Stimulated activated effector memory CD8-positive, alpha-beta T cell treated with anti-CD3 and anti-CD28 coated beads, Interleukin-12 subunit alpha, Interleukin-12 subunit beta, amount 100 ng/mL, for 72 hours (primary cell): ENCODE results near the gene FBXO3.

Experiments used
- ATAC-seq: fragments of 150-1000 bp; cut with Tn5 transposase; 2 replicates; pipeline ENCODE4 v1.10.0; 2021
- DNase-seq, 2 donors: peaks; one replicate each; pipeline ENCODE4 v3.0.0; 2021 to 2022; ENCODE audit warnings: low spot score in 2 of 2
- H3K27ac Mint-ChIP-seq: one replicate; pipeline ENCODE4 v1.8.0; 2022; ENCODE audit warnings: mild to moderate bottlenecking, mixed read lengths
- H3K36me3 Mint-ChIP-seq: one replicate; pipeline ENCODE4 v1.8.0; 2022; ENCODE audit warnings: mild to moderate bottlenecking, mixed read lengths
- H3K4me1 Mint-ChIP-seq: one replicate; pipeline ENCODE4 v1.8.0; 2022; ENCODE audit warnings: mixed read lengths
- H3K4me3 Mint-ChIP-seq: one replicate; pipeline ENCODE4 v1.8.0; 2022; ENCODE audit warnings: mild to moderate bottlenecking, mixed read lengths
- H3K9me3 Mint-ChIP-seq: one replicate; pipeline ENCODE4 v1.8.0; 2022; ENCODE audit warnings: mixed read lengths

Gene FBXO3

GRCh38 chr11:33692013-33692504 is 82.3 kb downstream of the FBXO3 start:
- DNase-seq (no peak), ATAC-seq (no peak)
- Mint-ChIP-seq H3K9me3 (no peaks in the 10 kb centered on the region), H3K4me1 (peaks cover 5% of the 10 kb centered on the region), H3K36me3 (no peaks in the 10 kb centered on the region), H3K4me3 (no peak overlapping the region), H3K27ac (no peak overlapping the region)

GRCh38 chr11:33691066-33691864 is 83.1 kb downstream of the FBXO3 start:
- no peaks in the 10 kb centered on the region for H3K9me3 Mint-ChIP-seq

More at GRCh38 chr11:33691066-33691864, 83.1 kb downstream of the FBXO3 start:
- Mint-ChIP-seq H3K4me1 (peaks cover 5% of the 10 kb centered on the region), H3K36me3 (no peaks in the 10 kb centered on the region), H3K27ac (no peak overlapping the region), H3K4me3 (no peak overlapping the region)
- ATAC-seq (no peak), DNase-seq (no peak)
